Activated T-helper 1 cell treated with anti-CD3 and anti-CD28 coated beads, Interleukin-12 subunit alpha, Interleukin-12 subunit beta, Interleukin-2, Interleukin-4 antibody, amounts not matched to agents 30 ng/mL and 10 ng/mL and 1 ng/mL, durations not matched to agents 14 hours and 24 hours and 36 hours (primary cell): Measurements from ENCODE around the gene PARD6G. TPM values are rescaled to one million over a fixed set of nuclear protein-coding genes. Genes with fewer than 3 reads are reported as not detected.
"Not testable (repeated sequence)": the region's sequence is repeated elsewhere in the genome, so short reads cannot be mapped to it uniquely, and the experiment has no call there.

Source experiments
- DNase-seq: peaks from one replicate; pipeline ENCODE4 v3.0.0; 2021; ENCODE audit warnings: low spot score
- H3K27ac Mint-ChIP-seq: one replicate; pipeline ENCODE4 v1.8.0; 2021; ENCODE audit warnings: mild to moderate bottlenecking, mixed read lengths
- H3K27me3 Mint-ChIP-seq: one replicate; pipeline ENCODE4 v1.8.0; 2022; ENCODE audit warnings: mild to moderate bottlenecking, moderate library complexity, mixed read lengths; ENCODE audit not compliant: insufficient read depth
- H3K36me3 Mint-ChIP-seq: one replicate; pipeline ENCODE4 v1.8.0; 2021; ENCODE audit warnings: low read depth, mixed read lengths
- H3K4me1 Mint-ChIP-seq: one replicate; pipeline ENCODE4 v1.8.0; 2021; ENCODE audit warnings: low read depth, mixed read lengths
- H3K4me3 Mint-ChIP-seq: one replicate; pipeline ENCODE4 v1.8.0; 2021; ENCODE audit warnings: mild to moderate bottlenecking, moderate library complexity, mixed read lengths
- H3K9me3 Mint-ChIP-seq: one replicate; pipeline ENCODE4 v1.8.0; 2021; ENCODE audit warnings: mixed read lengths
- intact Hi-C: fragments of 100-400 bp; cut with micrococcal nuclease; formaldehyde crosslinking; loops from one replicate; pipeline ENCODE4 v1.15.1; 2024
- total RNA-seq: library from RNA; stranded (reverse); gene quantifications from 2 replicates; pipeline ENCODE4 v1.2.3, GENCODE V29; 2022

Gene PARD6G
- total RNA-seq, 1 donor from 2014 or later, result 0.10 TPM

- Mint-ChIP-seq H3K27ac (no peak overlapping the region), H3K36me3 (no peaks in the 10 kb centered on the region), H3K4me3 (no peak overlapping the region), H3K9me3 (peaks cover 8% of the 10 kb centered on the region), H3K4me1 (no peaks in the 10 kb centered on the region), H3K27me3 (peaks cover 8% of the 10 kb centered on the region)
- intact Hi-C loops, result no loop called here
- no peak for DNase-seq
Observed at GRCh38 chr18:80166725-80167124, 80.6 kb downstream of the PARD6G start.

DNA sequence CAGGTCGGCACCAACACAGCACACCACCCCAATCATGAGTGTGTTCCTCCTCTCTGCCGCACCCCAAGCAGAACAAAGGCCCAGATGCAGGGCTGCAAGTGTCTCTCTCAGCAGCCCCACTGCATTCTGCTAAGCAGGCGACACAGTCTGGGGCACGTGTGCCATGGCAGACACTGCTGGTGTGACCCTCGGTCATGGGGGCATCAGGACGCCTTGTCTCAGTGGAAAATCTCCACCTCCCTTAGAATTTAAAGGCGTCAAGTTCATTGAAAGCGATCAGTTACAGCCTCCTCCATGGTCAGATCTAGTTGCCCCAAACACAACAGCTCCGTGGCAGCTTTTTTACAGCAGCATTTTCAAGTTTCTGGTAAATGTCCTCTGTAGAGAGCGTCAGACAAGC is 81.1 kb downstream of the PARD6G start:
- Mint-ChIP-seq H3K4me3 (no peak overlapping the region), H3K36me3 (no peaks in the 10 kb centered on the region), H3K9me3 (peaks cover 8% of the 10 kb centered on the region), H3K27ac (no peak overlapping the region), H3K27me3 (peaks cover 3% of the 10 kb centered on the region), H3K4me1 (no peaks in the 10 kb centered on the region)
- no peak for DNase-seq
- intact Hi-C loops, result no loop called here

- DNase-seq, H3K9me3 Mint-ChIP-seq, H3K27ac Mint-ChIP-seq, H3K4me1 Mint-ChIP-seq, H3K4me3 Mint-ChIP-seq, H3K36me3 Mint-ChIP-seq, intact Hi-C loops, H3K27me3 Mint-ChIP-seq: not testable (repeated sequence)
Observed at GRCh38 chr18:80164727-80165355, 82.5 kb downstream of the PARD6G start.

DNA sequence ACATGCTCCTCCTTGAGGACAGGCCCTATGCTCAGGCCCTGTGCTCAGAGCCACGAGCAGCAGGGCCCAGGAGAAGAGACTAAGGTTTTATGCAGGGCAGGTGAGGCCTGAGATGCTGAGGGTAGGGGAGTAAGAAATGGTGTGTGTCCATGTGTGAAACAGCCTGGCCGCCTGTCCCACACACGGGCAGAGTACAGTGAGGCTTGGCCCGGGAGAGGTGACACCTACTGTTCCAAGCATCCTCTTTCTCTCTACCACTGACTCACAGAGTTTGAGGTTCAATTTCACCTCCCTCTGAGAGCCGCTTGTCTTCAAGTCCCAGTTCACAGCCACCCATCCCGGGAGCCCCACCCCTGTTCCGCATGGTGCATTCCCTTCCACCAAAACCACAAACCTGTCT is 84.1 kb downstream of the PARD6G start:
- Mint-ChIP-seq H3K27ac (no peak overlapping the region), H3K9me3 (peaks cover 8% of the 10 kb centered on the region), H3K36me3 (no peaks in the 10 kb centered on the region), H3K4me3 (no peak overlapping the region), H3K4me1 (no peaks in the 10 kb centered on the region), H3K27me3 (peaks cover 9% of the 10 kb centered on the region)
- DNase-seq, result no peak
- intact Hi-C loops, result no loop called here

- Mint-ChIP-seq H3K36me3 (no peaks in the 10 kb centered on the region), H3K4me3 (no peak overlapping the region), H3K27ac (no peak overlapping the region), H3K4me1 (no peaks in the 10 kb centered on the region), H3K9me3 (peaks cover 8% of the 10 kb centered on the region), H3K27me3 (peaks cover 9% of the 10 kb centered on the region)
- intact Hi-C loops, result no loop called here
- no peak for DNase-seq
Observed at GRCh38 chr18:80161781-80162417, 85.4 kb downstream of the PARD6G start.

- Mint-ChIP-seq H3K27ac (no peak overlapping the region), H3K36me3 (no peaks in the 10 kb centered on the region), H3K27me3 (peaks cover 9% of the 10 kb centered on the region), H3K4me1 (no peaks in the 10 kb centered on the region), H3K9me3 (peaks cover 8% of the 10 kb centered on the region), H3K4me3 (no peak overlapping the region)
- DNase-seq, result peak; percentile 23
- intact Hi-C loops, result no loop called here
Observed at GRCh38 chr18:80159713-80160636, 87.3 kb downstream of the PARD6G start.

GRCh38 chr18:80158365-80158764 is 88.9 kb downstream of the PARD6G start:
- Mint-ChIP-seq H3K4me3 (no peak overlapping the region), H3K36me3 (no peaks in the 10 kb centered on the region), H3K9me3 (no peaks in the 10 kb centered on the region), H3K4me1 (no peaks in the 10 kb centered on the region), H3K27ac (no peak overlapping the region), H3K27me3 (peaks cover 9% of the 10 kb centered on the region)
- DNase-seq, result no peak
- intact Hi-C loops, result no loop called here

- Mint-ChIP-seq H3K36me3 (no peaks in the 10 kb centered on the region), H3K4me1 (no peaks in the 10 kb centered on the region), H3K27me3 (peaks cover 9% of the 10 kb centered on the region), H3K27ac (no peak overlapping the region), H3K4me3 (no peak overlapping the region), H3K9me3 (no peaks in the 10 kb centered on the region)
- peak; percentile 45 for DNase-seq
- intact Hi-C loops, result loop anchor here (1.0 kb wide), 1 partner anchor 100 kb away; no protein-coding TSS in a partner anchor
Observed at GRCh38 chr18:80157708-80158343, 89.5 kb downstream of the PARD6G start.

GRCh38 chr18:80154293-80154692 is 93.0 kb downstream of the PARD6G start:
- Mint-ChIP-seq H3K27me3 (peaks cover 3% of the 10 kb centered on the region), H3K4me1 (no peaks in the 10 kb centered on the region), H3K27ac (no peak overlapping the region), H3K4me3 (no peak overlapping the region), H3K36me3 (no peaks in the 10 kb centered on the region), H3K9me3 (no peaks in the 10 kb centered on the region)
- no peak for DNase-seq
- intact Hi-C loops, result no loop called here

DNA sequence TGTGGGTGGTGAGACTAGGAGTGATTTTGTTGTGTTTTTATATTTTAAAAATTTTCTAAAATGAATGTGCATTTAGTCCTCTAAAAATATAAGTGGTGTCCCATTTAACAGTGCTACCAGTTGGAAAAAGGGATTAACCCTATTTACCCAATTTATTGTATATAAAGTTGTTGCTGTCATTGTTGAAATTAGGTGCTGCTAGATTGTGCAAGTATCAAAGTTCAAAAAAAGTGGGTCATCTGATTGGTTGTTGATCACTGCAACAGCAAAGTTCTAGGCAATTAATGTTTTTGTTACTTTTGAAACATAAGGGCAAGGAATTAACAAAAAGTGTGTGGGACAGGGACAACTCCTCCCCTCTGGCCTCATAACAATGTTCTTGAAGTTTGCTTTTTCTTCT is 97.6 kb downstream of the PARD6G start:
- intact Hi-C loops, result no loop called here
- Mint-ChIP-seq H3K9me3 (no peaks in the 10 kb centered on the region), H3K27ac (no peak overlapping the region), H3K4me3 (no peak overlapping the region), H3K36me3 (peaks cover 8% of the 10 kb centered on the region), H3K27me3 (peaks cover 3% of the 10 kb centered on the region), H3K4me1 (peaks cover 10% of the 10 kb centered on the region)
- no peak for DNase-seq

DNA sequence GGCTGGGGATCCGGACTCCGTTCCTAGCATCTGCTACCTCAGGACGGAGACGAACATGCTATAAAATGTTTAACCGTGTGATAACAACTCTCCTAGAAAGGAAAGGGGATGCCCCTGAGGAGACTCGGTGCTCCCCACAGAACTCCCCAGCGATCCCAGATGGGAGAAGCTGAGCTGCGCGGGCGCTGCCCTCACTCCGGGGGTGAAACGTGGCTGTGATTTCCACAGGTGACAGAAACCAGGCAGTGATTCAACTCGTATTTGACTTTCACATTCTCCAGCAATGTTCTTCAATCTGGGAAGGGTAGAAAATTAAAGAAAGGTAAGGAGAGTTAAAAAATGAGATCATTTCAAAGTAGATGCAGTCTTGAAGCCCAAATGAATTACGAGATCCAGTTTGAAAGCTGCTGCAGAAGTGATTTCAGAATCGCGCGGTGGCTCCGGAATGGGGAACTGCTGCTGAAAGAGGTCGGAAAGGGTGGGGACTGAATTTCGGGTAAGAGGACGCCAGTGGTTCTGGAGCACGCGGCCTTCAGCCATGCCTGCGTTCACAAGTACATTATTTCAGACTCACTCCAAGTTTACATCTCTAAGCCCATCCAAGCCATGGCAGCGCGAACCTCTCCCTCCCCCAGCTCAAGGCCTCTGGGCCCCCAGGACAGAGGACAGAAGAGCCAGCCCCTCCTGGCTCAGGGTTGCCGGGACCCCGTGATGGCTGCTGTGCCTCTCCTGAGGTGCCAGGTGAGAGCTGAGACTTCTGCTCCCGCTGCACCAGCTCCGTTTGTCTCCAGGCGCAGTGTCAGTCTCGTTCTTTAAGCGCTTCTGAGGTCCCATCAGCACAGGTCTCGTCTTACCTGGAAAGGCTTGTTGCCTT is 98.8 kb downstream of the PARD6G start:
- peak overlapping the region; percentile 86 for H3K4me3 Mint-ChIP-seq
- DNase-seq, result no peak
- H3K4me1 Mint-ChIP-seq, result peaks cover 10% of the 10 kb centered on the region
- intact Hi-C loops, result no loop called here
- no peak overlapping the region for H3K27ac Mint-ChIP-seq
- peaks cover 8% of the 10 kb centered on the region for H3K36me3 Mint-ChIP-seq
- peaks cover 3% of the 10 kb centered on the region for H3K27me3 Mint-ChIP-seq
- no peaks in the 10 kb centered on the region for H3K9me3 Mint-ChIP-seq
